Uterus (tissue), 4 donors: Measurements from ENCODE around the gene PRRX1. TPM values are rescaled to one million over a fixed set of nuclear protein-coding genes. Genes with fewer than 3 reads are reported as not detected.

Experiments
- DNase-seq, 2 donors: peaks; one replicate each; pipeline ENCODE4 v3.0.0-alpha.2; 2019 to 2020
- H3K27ac ChIP-seq, 2 donors: fragments of 200-600 bp; sonication (generic); 1 replicate in 1 of 2; 2 replicates in 1 of 2; pipeline ENCODE4 v1.5.1; 2016 to 2018
- H3K27me3 ChIP-seq, 2 donors: fragments of 200-600 bp; sonication (generic); one replicate each; pipeline ENCODE4 v1.5.1; 2018 to 2019; ENCODE audit warnings: control low read depth in 1 of 2
- H3K36me3 ChIP-seq, 2 donors: fragments of 200-600 bp; sonication (generic); one replicate each; pipeline ENCODE4 v1.5.1; 2019; ENCODE audit warnings: control low read depth in 1 of 2
- H3K4me1 ChIP-seq, 2 donors: fragments of 200-600 bp; sonication (generic); one replicate each; pipeline ENCODE4 v1.5.1; 2018 to 2019; ENCODE audit warnings: control low read depth in 1 of 2
- H3K4me3 ChIP-seq, 2 donors: fragments of 200-600 bp; sonication (generic); 1 replicate in 1 of 2; 2 replicates in 1 of 2; pipeline ENCODE4 v1.5.1; 2018 to 2019; ENCODE audit warnings: mild to moderate bottlenecking in 1 of 2
- H3K9me3 ChIP-seq, 2 donors: fragments of 200-600 bp; sonication (generic); one replicate each; pipeline ENCODE4 v1.5.1; 2019; ENCODE audit warnings: control low read depth in 1 of 2
- POLR2A ChIP-seq, 2 donors: fragments of 450-650 bp; IDR thresholded peaks; one replicate each; pipeline ENCODE4 v1.6.1; 2016; ENCODE audit warnings: antibody characterized with exemption in 2 of 2, mild to moderate bottlenecking in 1 of 2, moderate library complexity in 1 of 2
- intact Hi-C: fragments of 100-400 bp; cut with DNase I; formaldehyde crosslinking; loops from one replicate; pipeline ENCODE4 v1.15.1; 2023; ENCODE audit warnings: low total_unique reads
- total RNA-seq, 4 donors: library from RNA; depleted of rRNA in 3 of 4; stranded (reverse); fragments of >200 nt in 3 of 4; gene quantifications; one replicate each; pipeline versions ENCODE4 v1.1.0 to v1.2.4, GENCODE V29; 2014 to 2023
- TF ChIP-seq, protein P1 (sequence below), 4 experiments: fragments of 200-600 bp in 2 of 4; fragments of 450-650 bp in 2 of 4; sonication (generic) in 2 of 4; IDR thresholded peaks; one replicate each; pipeline ENCODE4 v1.5.1; 2016 to 2019; ENCODE audit warnings: antibody characterized with exemption in 4 of 4, mild to moderate bottlenecking in 2 of 4, moderate library complexity in 1 of 4
- donor health status: DM: yes; HTN: yes; CAD: no.

The PRRX1 gene
- total RNA-seq, 4 donors from 2014 or later: 36.4 to 179 (median 121) TPM

GRCh38 chr1:170676628-170677027 lies 12.7 kb downstream of the PRRX1 start:
- peaks cover 0 to 6% of the 10 kb centered on the region in 2 donors for H3K4me1 ChIP-seq
- intact Hi-C loops: no loop called here
- no peaks in the 10 kb centered on the region for H3K9me3 ChIP-seq
- no peak for DNase-seq
- no peaks in the 10 kb centered on the region for H3K27me3 ChIP-seq
- H3K36me3 ChIP-seq: no peaks in the 10 kb centered on the region
- TF ChIP-seq, protein P1, sequence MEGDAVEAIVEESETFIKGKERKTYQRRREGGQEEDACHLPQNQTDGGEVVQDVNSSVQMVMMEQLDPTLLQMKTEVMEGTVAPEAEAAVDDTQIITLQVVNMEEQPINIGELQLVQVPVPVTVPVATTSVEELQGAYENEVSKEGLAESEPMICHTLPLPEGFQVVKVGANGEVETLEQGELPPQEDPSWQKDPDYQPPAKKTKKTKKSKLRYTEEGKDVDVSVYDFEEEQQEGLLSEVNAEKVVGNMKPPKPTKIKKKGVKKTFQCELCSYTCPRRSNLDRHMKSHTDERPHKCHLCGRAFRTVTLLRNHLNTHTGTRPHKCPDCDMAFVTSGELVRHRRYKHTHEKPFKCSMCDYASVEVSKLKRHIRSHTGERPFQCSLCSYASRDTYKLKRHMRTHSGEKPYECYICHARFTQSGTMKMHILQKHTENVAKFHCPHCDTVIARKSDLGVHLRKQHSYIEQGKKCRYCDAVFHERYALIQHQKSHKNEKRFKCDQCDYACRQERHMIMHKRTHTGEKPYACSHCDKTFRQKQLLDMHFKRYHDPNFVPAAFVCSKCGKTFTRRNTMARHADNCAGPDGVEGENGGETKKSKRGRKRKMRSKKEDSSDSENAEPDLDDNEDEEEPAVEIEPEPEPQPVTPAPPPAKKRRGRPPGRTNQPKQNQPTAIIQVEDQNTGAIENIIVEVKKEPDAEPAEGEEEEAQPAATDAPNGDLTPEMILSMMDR (IDR thresholded peaks at IDR 0.05): no peak
- no peak for TF ChIP-seq POLR2A (IDR thresholded peaks at IDR 0.05)
- H3K27ac ChIP-seq: peak overlapping the region in 1 of 2 donors; percentile 52
- no peak overlapping the region for H3K4me3 ChIP-seq

DNA sequence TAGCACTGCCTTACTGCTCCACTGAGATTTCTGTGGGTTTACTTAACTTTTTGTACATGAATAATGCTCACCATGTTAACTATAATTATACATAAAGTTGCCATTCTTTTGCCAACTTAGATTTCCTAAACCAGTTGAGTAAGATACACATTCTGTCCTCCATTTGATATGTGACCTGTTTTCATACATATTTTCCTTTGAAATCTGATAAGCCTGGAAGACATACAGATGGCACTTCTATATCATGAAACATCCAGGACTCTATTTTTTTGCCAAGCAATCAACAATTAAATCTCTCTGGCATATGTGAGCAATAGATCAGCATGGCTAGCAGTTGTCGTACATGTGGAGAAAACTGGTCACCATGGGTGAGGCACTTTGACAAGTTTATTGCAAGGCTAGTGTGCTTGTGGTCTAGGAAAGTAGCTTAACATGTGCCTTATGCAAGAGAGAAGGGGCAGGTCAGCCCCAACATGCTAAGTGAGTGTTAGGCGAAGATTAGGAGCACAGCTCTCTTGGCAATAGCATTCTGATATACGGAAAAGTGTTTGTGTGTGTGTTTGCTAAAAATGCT lies 14.2 kb downstream of the PRRX1 start:
- TF ChIP-seq, protein P1 (IDR thresholded peaks at IDR 0.05): no peak
- TF ChIP-seq POLR2A (IDR thresholded peaks at IDR 0.05): no peak
- Histone ChIP-seq H3K27ac (peak overlapping the region; percentile 36 to 50), H3K36me3 (no peaks in the 10 kb centered on the region), H3K4me1 (peaks cover 0 to 4% of the 10 kb centered on the region in 2 donors), H3K27me3 (no peaks in the 10 kb centered on the region), H3K4me3 (no peak overlapping the region), H3K9me3 (no peaks in the 10 kb centered on the region)
- intact Hi-C loops: no loop called here
- DNase-seq: no peak

GRCh38 chr1:170680428-170680827 lies 16.5 kb downstream of the PRRX1 start:
- peak overlapping the region; percentile 25 to 40 for H3K27ac ChIP-seq
- H3K4me3 ChIP-seq: no peak overlapping the region
- intact Hi-C loops: no loop called here
- no peaks in the 10 kb centered on the region for H3K9me3 ChIP-seq
- TF ChIP-seq, protein P1 (IDR thresholded peaks at IDR 0.05): no peak
- no peak for TF ChIP-seq POLR2A (IDR thresholded peaks at IDR 0.05)
- no peaks in the 10 kb centered on the region for H3K27me3 ChIP-seq
- H3K36me3 ChIP-seq: no peaks in the 10 kb centered on the region
- peaks cover 0 to 4% of the 10 kb centered on the region in 2 donors for H3K4me1 ChIP-seq
- no peak for DNase-seq

DNA sequence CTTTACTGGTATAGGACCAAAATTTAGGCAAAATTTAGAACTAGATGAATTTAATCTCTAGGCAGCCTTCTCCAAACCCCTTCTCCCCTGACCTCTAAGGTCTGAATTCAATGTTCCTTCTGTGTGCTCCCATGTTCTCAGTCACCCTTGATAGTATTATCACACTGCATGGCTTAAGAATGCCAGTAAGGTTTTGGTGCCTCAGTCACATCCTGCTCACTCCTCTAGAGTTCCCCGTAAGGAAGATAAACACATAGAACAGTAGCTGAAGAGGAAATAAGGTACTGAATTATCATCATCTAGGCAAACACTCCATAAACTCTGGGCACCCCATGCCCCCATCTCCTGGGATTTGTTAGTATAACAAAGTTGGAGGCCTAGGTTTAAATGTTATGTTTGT lies 18.2 kb downstream of the PRRX1 start:
- Histone ChIP-seq H3K9me3 (no peaks in the 10 kb centered on the region), H3K36me3 (no peaks in the 10 kb centered on the region), H3K4me1 (peaks cover 0 to 3% of the 10 kb centered on the region in 2 donors), H3K4me3 (no peak overlapping the region), H3K27ac (peak overlapping the region in 1 of 2 donors; percentile 1), H3K27me3 (no peaks in the 10 kb centered on the region)
- no peak for DNase-seq
- intact Hi-C loops: no loop called here
- TF ChIP-seq, protein P1 (IDR thresholded peaks at IDR 0.05): no peak
- TF ChIP-seq POLR2A (IDR thresholded peaks at IDR 0.05): no peak

GRCh38 chr1:170682809-170683208 lies 18.9 kb downstream of the PRRX1 start:
- H3K4me3 ChIP-seq: no peak overlapping the region
- TF ChIP-seq POLR2A (IDR thresholded peaks at IDR 0.05): no peak
- TF ChIP-seq, protein P1 (IDR thresholded peaks at IDR 0.05): no peak

More at GRCh38 chr1:170682809-170683208, 18.9 kb downstream of the PRRX1 start:
- H3K9me3 ChIP-seq: no peaks in the 10 kb centered on the region
- H3K27ac ChIP-seq: peak overlapping the region in 1 of 2 donors; percentile 26
- H3K4me1 ChIP-seq: peaks cover 0 to 3% of the 10 kb centered on the region in 2 donors
- no peaks in the 10 kb centered on the region for H3K27me3 ChIP-seq
- intact Hi-C loops: no loop called here
- H3K36me3 ChIP-seq: no peaks in the 10 kb centered on the region
- no peak for DNase-seq
